NCI-H1930 (cell line): ENCODE measurements around the gene VWA8.
A peak's percentile ranks its signal among the peaks of the same experiment; 100 is the strongest.
"Not testable (repeated sequence)": the region's sequence is repeated elsewhere in the genome, so short reads cannot be mapped to it uniquely, and the experiment has no call there.

Experiments
- DNase-seq, 2 experiments: peaks; one replicate each; lab custom pipeline; 2025; lab: John Stamatoyannopoulos, UW

VWA8 gene

DNA sequence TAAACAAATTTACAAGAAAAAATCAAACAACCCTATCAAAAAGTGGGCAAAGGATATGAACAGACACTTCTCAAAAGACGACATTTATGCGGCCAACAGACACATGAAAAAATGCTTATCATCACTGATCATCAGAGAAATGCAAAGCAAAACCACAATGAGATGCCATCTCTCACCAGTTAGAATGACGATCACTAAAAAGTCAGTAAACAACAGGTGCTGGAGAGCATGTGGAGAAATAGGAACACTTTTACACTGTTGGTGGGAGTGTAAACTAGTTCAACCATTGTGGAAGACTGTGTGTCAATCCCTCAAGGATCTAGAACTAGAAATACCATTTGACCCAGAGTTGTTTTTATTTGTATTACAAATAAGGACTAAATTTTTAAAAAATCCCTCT, 215.4 kb downstream of the VWA8 start:
- DNase-seq, result not testable (repeated sequence)

- no peak for DNase-seq
These were observed 217.9 kb downstream of the VWA8 start for GRCh38 chr13:41742917-41743552.

DNA sequence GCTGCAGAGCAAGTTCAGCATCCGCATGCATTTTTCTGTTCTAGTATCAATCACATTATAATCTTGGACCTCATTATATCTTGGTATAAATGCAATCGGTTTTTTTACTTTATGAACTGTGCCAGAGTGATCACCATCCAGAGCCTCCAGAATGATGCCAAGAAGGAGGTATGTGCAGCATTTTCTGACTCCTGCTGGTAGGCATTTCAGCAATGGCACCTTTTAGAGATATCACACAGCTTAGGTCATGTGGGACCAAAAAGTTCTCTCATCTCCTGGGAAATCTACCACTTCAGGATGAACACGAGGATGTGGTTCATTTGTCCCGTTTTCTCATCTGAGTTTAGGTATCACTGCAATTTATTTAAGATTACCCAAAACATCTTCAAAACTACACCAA, 220.4 kb downstream of the VWA8 start:
- no peak for DNase-seq

DNA sequence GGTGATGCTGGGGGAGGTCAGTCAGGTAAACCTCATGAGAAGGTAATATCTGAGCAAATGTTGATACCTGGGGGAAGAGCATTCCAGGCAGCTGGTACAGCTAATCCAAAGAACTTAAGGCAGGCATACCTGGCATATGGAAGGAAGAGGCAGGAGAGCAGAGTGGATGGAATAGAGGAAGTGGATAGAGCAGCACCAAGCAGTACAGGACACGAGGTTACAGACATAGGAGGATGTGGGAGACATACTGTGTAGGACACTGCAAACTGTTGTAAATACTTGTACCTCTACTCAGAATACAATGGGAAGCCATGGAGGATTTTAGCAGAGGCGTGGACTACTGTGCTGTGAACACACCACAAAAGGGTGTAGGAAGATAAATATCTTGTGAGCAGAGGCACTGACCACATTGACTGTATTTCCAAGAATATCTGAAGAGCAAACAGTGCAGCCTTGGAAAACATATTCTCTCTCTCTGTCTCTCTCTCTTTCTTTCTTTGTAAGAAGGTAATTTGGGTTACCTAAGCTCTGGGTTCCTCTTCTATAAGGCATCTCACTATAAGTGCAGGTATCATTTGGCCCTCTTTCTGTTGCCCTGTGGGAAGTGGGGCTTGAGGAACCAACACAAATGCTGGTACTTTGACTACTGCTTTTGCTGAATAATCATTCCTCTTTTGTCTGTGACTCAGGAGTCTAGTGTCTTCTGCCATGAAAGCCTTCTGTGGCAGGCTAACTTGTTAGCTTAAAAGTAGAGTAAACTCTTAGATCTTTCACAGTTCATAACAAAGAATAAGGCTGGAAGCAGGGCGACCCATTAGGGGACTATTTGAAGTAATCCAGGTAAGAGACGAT, 238.0 kb downstream of the VWA8 start:
- no peak for DNase-seq

- no peak for DNase-seq
These were observed 239.9 kb downstream of the VWA8 start for GRCh38 chr13:41720839-41721561.

DNA sequence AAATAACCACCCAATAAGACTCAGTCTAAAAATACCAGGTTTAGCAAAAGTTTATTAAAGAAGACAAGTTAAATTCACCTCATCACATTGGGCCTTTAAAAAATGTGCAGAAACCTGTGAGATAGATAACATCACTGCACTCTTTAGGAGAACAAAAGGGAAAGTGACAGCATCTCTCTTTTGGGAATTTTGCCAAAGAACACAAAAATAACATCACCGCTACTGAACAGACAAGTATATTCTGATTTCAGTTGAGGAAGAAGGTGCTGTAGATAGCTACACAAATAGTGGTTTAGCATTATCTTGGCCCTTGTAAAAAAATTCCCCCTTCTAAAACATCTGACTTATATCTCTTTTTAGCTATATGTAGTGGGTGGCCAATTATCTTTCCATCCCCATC, 244.7 kb downstream of the VWA8 start:
- no peak for DNase-seq

DNA sequence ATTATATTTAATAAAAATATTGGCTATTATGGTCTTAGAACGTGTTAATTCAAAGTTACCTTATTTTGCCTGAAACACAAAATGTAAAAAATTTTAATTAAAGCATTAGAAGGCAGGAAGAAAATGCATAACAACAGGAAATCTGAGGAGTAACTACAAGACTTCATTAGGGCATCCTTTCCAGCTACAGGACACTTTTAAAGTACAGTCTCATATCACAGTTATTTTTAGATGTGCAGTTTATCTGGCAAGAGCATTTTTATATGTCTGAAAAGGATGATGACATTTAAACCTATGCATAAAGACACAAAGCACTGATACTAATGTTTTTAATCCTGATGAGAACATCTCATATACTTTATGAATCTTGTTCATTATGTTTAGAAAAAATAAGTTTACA, 247.5 kb downstream of the VWA8 start:
- no peak for DNase-seq

DNA sequence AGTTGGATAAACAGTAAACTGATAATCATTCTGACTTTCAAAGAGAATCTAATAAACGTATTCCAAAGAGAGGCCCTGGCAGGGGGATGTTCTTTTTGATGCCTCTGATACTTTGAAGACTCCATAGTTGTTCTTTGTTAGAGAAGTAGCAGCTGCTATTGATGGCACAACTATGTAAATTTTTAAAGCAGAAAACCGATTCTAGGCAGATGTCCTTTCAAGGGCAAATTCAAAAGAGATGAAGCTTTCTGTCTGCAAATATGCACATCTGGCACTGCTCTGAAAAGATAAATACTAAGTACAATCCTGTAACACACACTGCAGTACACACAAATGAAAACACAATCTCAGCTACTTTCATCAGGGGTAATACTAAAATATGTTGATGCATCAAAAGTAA, 250.1 kb downstream of the VWA8 start:
- DNase-seq, result no peak

GRCh38 chr13:41709511-41709910, 251.4 kb downstream of the VWA8 start:
- DNase-seq, result no peak

DNA sequence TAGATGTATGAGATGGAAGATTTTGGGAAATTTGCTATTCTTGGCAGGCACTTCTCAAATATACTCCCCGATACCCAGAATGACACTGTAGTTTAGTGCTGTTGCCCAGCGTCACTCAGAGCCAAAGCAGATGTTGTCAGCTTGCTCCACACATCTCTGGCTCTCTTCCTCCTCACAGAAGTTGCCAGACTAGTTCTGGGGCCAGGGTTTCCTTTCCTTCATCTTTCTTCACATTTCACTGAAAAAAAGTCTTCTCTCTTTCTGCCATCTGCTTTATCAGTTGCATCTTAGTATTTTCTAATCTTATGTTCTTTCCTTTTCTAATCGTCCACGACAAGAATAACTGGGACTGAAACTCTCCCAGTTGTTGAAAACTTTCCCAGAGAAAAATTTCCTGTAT, 252.2 kb downstream of the VWA8 start:
- DNase-seq, result no peak

- no peak for DNase-seq
These were observed 253.6 kb downstream of the VWA8 start for GRCh38 chr13:41707194-41707821.

- DNase-seq, result no peak
These were observed 254.8 kb downstream of the VWA8 start for GRCh38 chr13:41706152-41706551.

DNA sequence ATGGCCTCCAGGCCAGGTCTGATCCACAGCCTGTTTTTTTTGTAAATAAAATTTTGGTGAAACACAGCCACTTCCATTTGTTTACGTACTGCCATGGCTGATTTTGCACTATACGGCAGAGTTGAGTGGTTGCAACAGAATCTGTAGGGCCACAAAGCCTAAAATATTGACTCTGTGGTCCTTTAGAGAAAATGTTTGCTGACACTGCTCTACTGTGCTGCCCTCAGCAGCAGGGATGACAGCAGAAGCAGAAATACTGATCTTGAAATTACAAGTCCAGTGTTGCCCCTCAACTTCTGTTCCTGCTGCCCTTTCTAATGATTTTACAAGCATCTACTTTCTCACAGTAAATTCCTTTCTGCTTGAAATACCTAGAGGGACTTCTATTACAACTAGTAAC, 258.4 kb downstream of the VWA8 start:
- DNase-seq, result no peak

- DNase-seq, result no peak
These were observed 259.2 kb downstream of the VWA8 start for GRCh38 chr13:41701676-41702075.

DNA sequence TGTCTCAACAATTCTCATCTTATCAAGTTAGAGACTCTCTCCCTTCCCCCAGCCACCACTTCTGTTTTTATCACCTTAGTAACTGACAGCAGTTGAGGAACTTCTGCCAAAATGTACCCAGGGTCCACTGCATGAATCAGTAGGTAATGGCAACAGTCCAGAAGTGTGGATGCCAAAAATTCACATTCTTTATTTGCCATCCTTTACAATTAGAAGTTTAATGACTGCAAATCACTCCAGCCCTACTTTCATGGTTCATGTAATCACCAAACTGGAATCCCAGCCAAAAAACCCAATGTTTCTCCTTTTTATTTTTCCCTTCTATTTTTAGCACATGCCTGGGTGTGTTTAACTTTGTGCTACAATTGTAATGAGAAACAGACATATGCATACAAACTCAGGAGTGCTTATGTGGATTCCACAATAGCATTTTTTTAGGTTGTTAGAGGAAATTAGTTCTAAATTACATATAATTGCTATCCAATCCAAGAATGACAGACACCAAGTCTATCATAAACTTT, 260.1 kb downstream of the VWA8 start:
- DNase-seq, result peak; percentile 14 to 48

DNA sequence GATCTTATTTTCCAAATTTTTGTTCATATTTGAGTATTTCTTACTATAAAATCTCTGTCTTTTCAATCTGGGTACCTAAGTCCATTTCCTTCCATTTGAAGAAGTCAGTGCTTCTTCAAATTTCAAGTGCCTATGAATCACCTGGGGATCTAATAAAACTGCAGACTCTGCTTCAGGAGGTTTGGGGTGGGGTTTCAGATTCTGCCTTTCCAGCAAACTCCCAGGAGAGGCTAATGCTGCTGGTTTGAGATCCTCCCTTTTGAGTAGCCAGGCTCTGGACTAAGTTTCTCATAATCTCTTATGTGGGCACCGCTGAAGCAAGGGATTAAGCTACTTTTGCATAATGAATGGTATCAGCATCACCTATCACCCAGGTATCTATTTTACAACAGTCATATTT, 261.1 kb downstream of the VWA8 start:
- DNase-seq, result no peak

GRCh38 chr13:41697578-41697977, 263.3 kb downstream of the VWA8 start:
- DNase-seq, result no peak

DNA sequence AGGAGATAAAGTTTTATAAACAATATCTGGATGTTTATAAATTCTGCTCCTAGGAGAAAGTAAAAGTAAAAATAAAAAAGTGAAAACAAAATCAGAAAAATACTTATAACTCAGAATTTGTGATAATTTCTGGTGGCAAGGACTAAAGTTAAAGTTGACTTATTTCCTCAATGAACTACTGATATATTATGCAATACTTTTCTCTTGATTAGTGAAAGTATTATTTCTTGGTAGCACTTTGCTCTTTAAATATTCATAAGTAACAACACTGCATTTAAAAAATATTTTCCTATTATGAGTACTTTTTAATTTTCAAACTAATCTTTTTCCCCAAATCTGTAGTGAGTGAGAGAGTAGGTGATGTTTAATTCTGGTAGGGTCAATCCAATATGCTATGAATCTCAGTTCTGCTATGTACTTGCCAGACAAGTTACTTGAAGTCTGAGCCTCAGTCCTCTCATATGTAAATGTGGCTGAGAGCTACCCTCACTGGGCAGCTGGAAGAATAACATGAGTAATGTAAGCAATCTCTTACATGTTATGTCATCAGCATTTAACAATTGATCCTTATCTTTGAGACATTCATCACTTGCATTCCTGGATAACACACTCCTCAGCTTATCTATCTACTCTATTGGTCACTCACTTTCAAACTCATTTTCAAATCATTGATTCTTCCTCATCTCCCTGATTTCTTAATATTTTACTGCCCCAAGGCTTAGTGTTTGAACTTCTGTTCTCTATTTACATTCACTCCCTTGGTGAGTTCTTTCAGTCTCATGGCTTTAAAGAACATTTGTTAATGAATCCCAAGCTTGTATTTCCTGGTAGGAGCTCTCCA, 264.5 kb downstream of the VWA8 start:
- DNase-seq, result no peak

GRCh38 chr13:41694545-41695301, 266.2 kb downstream of the VWA8 start:
- no peak for DNase-seq

DNA sequence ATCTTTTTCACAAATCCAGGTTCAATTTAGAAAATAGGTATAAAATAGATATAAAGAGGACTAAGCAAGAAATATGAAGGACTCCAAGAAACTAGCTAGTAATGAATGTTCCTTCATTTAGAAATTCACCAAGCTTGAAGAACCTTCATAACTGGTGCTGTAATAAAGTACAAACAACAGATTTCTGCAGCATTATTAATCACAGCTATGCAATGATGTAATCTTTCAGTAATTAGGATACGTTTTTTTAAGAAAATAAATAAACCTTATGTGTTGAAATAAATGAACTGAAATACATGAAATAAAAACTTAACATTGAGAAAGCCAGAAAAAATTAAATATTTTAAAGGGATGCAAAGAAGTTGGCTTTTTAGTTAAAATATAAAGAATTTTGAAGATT, 267.5 kb downstream of the VWA8 start:
- no peak for DNase-seq

DNA sequence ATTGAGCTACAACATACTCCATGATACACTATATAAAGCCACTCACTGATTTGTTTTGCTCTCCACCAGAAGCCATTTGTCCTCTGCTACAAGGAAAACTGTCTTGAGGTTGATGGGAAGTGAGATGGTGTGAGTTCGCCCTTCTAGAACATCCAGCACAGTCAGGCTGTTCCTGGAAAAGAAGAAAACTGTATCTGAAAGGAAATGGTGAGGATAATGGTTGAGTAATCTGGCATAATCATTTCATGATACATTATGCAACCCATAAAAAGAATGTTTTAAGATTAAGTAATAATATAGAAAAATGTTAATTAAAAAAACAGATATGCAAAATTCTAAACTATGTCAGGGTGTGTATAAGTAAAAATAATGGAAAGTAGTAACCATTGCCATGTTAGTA, 269.6 kb downstream of the VWA8 start:
- no peak for DNase-seq
